ENCODE data around the gene ZSWIM4.

- TF ChIP-seq GATA3 (IDR thresholded peaks at IDR 0.05; ENCODE audit: low read depth, low read length), result no peak
- no peak for TF ChIP-seq GATA2 (IDR thresholded peaks at IDR 0.05; ENCODE audit: low read depth, low read length)
Measured at GRCh38 chr19:13872695-13873389, 77.6 kb downstream of the ZSWIM4 start.
